Activated effector memory CD4-positive, alpha-beta T cell treated with anti-CD3 and anti-CD28 coated beads, Interleukin-2, amount 50 U/mL, for 16 hours (primary cell): ENCODE data around the gene SLCO1A2.

ENCODE experiments used
- DNase-seq: peaks from one replicate; pipeline ENCODE4 v3.0.0-alpha.2; 2020

Gene SLCO1A2

GRCh38 chr12:21324551-21324950, 10.2 kb downstream of the SLCO1A2 start:
- no peak for DNase-seq

GRCh38 chr12:21323736-21324135, 11.0 kb downstream of the SLCO1A2 start:
- DNase-seq: no peak

- no peak for DNase-seq
Measured at GRCh38 chr12:21308785-21309184, 25.9 kb downstream of the SLCO1A2 start.

- DNase-seq: no peak
Measured at GRCh38 chr12:21305661-21306060, 29.1 kb downstream of the SLCO1A2 start.

- no peak for DNase-seq
Measured at GRCh38 chr12:21300632-21301031, 34.1 kb downstream of the SLCO1A2 start.

- no peak for DNase-seq
Measured at GRCh38 chr12:21296751-21297406, 37.8 kb downstream of the SLCO1A2 start.

- no peak for DNase-seq
Measured at GRCh38 chr12:21296348-21296747, 38.4 kb downstream of the SLCO1A2 start.

- DNase-seq: no peak
Measured at GRCh38 chr12:21294176-21294575, 40.5 kb downstream of the SLCO1A2 start.

GRCh38 chr12:21292111-21292510, 42.6 kb downstream of the SLCO1A2 start:
- DNase-seq: no peak

GRCh38 chr12:21289698-21290097, 45.0 kb downstream of the SLCO1A2 start:
- DNase-seq: no peak

- DNase-seq: no peak
Measured at GRCh38 chr12:21276826-21277225, 57.9 kb downstream of the SLCO1A2 start.

- no peak for DNase-seq
Measured at GRCh38 chr12:21265932-21266331, 68.8 kb downstream of the SLCO1A2 start.

GRCh38 chr12:21264232-21264631, 70.5 kb downstream of the SLCO1A2 start:
- no peak for DNase-seq

GRCh38 chr12:21257172-21257571, 77.5 kb downstream of the SLCO1A2 start:
- no peak for DNase-seq

- no peak for DNase-seq
Measured at GRCh38 chr12:21252070-21252469, 82.6 kb downstream of the SLCO1A2 start.

GRCh38 chr12:21248679-21249078, 86.0 kb downstream of the SLCO1A2 start:
- DNase-seq: no peak

GRCh38 chr12:21239866-21240265, 94.9 kb downstream of the SLCO1A2 start:
- no peak for DNase-seq

GRCh38 chr12:21234395-21234794, 100.3 kb downstream of the SLCO1A2 start:
- no peak for DNase-seq

GRCh38 chr12:21223930-21224329, 110.8 kb downstream of the SLCO1A2 start:
- DNase-seq: no peak

- no peak for DNase-seq
Measured at GRCh38 chr12:21221778-21222177, 112.9 kb downstream of the SLCO1A2 start.

GRCh38 chr12:21221072-21221471, 113.6 kb downstream of the SLCO1A2 start:
- DNase-seq: no peak

GRCh38 chr12:21220266-21220665, 114.5 kb downstream of the SLCO1A2 start:
- no peak for DNase-seq

- no peak for DNase-seq
Measured at GRCh38 chr12:21219206-21219605, 115.5 kb downstream of the SLCO1A2 start.
